Heart right ventricle (tissue), 16 donors: ENCODE results near the gene IKBKE. TPM values are rescaled to one million over a fixed set of nuclear protein-coding genes. Genes with fewer than 3 reads are reported as not detected.

ENCODE experiments used
- ATAC-seq, 8 donors: fragments of 200-7000 bp; cut with Tn5 transposase; one replicate each; pipeline ENCODE4 v1.9.1; 2020; ENCODE audit warnings: mild to moderate bottlenecking in 8 of 8, moderate library complexity in 8 of 8, moderate number of reproducible peaks in 1 of 8
- DNase-seq, 2 donors: peaks; one replicate each; pipeline ENCODE4 v3.0.0-alpha.2; 2020
- H3K27ac ChIP-seq, 10 donors: fragments of 200-600 bp; sonication (generic) in 2 of 10; one replicate each; pipeline versions ENCODE4 v1.5.0 to v1.8.0; 2020 to 2022; ENCODE audit warnings: mild to moderate bottlenecking in 3 of 10
- H3K27me3 ChIP-seq, 7 donors: fragments of 200-600 bp; one replicate each; pipeline ENCODE4 v1.8.0; 2021 to 2022; ENCODE audit warnings: mild to moderate bottlenecking in 2 of 7
- H3K36me3 ChIP-seq, 9 donors: fragments of 200-600 bp; sonication (generic) in 1 of 9; one replicate each; pipeline versions ENCODE4 v1.5.0 to v1.8.0; 2020 to 2022; ENCODE audit warnings: mild to moderate bottlenecking in 2 of 9
- H3K4me1 ChIP-seq, 9 donors: fragments of 200-600 bp; sonication (generic) in 1 of 9; one replicate each; pipeline versions ENCODE4 v1.5.0 to v1.8.0; 2020 to 2022; ENCODE audit warnings: mild to moderate bottlenecking in 4 of 9
- H3K4me3 ChIP-seq, 10 donors: fragments of 200-600 bp; sonication (generic) in 2 of 10; one replicate each; pipeline versions ENCODE4 v1.5.0 to v1.8.0; 2020 to 2022; ENCODE audit warnings: mild to moderate bottlenecking in 7 of 10, moderate library complexity in 2 of 10
- H3K9me3 ChIP-seq, 11 donors: fragments of 200-600 bp in 10 of 11; sonication (generic) in 2 of 11; one replicate each; pipeline versions ENCODE4 v1.5.0 to v1.8.0; 2013 to 2022; ENCODE audit warnings: mild to moderate bottlenecking in 2 of 11, control low read depth in 1 of 11, moderate library complexity in 1 of 11
- CTCF ChIP-seq, 9 donors: fragments of 200-600 bp; sonication (generic) in 2 of 9; IDR thresholded peaks; one replicate each; pipeline versions ENCODE4 v1.5.0 to v1.8.0; 2021 to 2022; ENCODE audit warnings: antibody characterized with exemption in 9 of 9, mild to moderate bottlenecking in 5 of 9, moderate library complexity in 1 of 9
- WGBS, 2 donors: extraction: QIAGEN DNeasy Blood & Tissue Kit; methylation state at CpG; one replicate each; pipeline ENCODE4 v1.1.7; 2013; ENCODE audit warnings: inconsistent platforms in 1 of 2; 5-methylcytosine and 5-hydroxymethylcytosine counted together
- intact Hi-C, 10 donors: fragments of 100-400 bp; cut with DNase I; formaldehyde crosslinking; loops; one replicate each; pipeline versions ENCODE4 v1.11.1 to v1.14.2; 2022
- polyA plus RNA-seq, 2 donors: library from polyadenylated mRNA; stranded (reverse); fragments of 200-250 nt; gene quantifications; one replicate each; pipeline ENCODE4 v1.2.3, GENCODE V29; 2013
- total RNA-seq, 10 donors: library from RNA; stranded (reverse); fragmentation: NEBNext Ultra II Directional in 3 of 10; extraction: Animal tissue kit (Norgen Biotek cat#: 25700) in 3 of 10; gene quantifications; one replicate each; pipeline versions ENCODE4 v1.2.1 to v1.2.4, GENCODE V29; 2021 to 2023
- donor health status: Arrhythmogenic right ventricular cardiomyopathy.
- donor health status: ischemic (EF 13 %, LVEDD 7.1; RV severe dilation, severe dysfunction).
- donor health status: healthy with polysubstance abuse.
- donor health status: DM: no; HTN: yes; CAD: no.
- donor health status: DM: no; HTN: no; CAD: no.
- donor health status: ischemic (EF 25% LVEDD 6.9; RV normal size, moderate dysfunction).
- donor health status: ischemic (EF 25% LVEDD 5.7; RV mildly dilated, moderate dysfunction).
- donor health status: healthy.
- donor health status: DM: yes; HTN: yes; CAD: no.
- donor health status: Ischemic cardiomyopathy.
- donor health status: ischemic (EF 35%, LVEDD 5.7; RV mildly dilated, moderate dysfunction).
- donor health status: nonischemic (EF 11% LVEDD 7.7; RV severe dilation, severe dysfunction).
- donor health status: DM: yes; HTN: yes; CAD: no.
- donor health status: PGD.
- donor health status: ischemic (EF 29% LVEDD 5.4; RV normal size, mild dysfunction).
- donor health status: nonischemic (EF 23%, LVEDD 6.1; RV moderate dilation, normal function).

The IKBKE gene
- total and polyA plus RNA-seq, 12 donors: 0.29 to 5.4 (median 0.79) TPM

- ATAC-seq (peak in 2 of 8 donors; percentile 49 to 51), DNase-seq (no peak)
- H3K27me3 ChIP-seq: no peaks in the 10 kb centered on the region
- H3K27ac ChIP-seq: peak overlapping the region in 5 of 10 donors; percentile 13 to 72 (median 25)
- H3K4me3 ChIP-seq: no peak overlapping the region
- 92 to 95% methylated on average over 11 of the region's 11 CpGs for WGBS, 2 donors
- peaks cover 5 to 60% (median 38%) of the 10 kb centered on the region in 9 donors for H3K4me1 ChIP-seq
- no peaks in the 10 kb centered on the region for H3K9me3 ChIP-seq
- intact Hi-C loops: no loop called here
- TF ChIP-seq CTCF (IDR thresholded peaks at IDR 0.05): no peak
- H3K36me3 ChIP-seq: peaks cover 0 to 75% (median 12%) of the 10 kb centered on the region in 9 donors
These were observed 13.5 kb upstream of the IKBKE start for GRCh38 chr1:206456577-206457370.

- Histone ChIP-seq H3K27ac (peak overlapping the region in 5 of 10 donors; percentile 13 to 72 (median 25)), H3K27me3 (no peaks in the 10 kb centered on the region), H3K9me3 (no peaks in the 10 kb centered on the region), H3K4me1 (peaks cover 5 to 63% (median 38%) of the 10 kb centered on the region in 9 donors), H3K36me3 (peaks cover 0 to 67% (median 4%) of the 10 kb centered on the region in 9 donors), H3K4me3 (no peak overlapping the region)
- DNase-seq (no peak), ATAC-seq (peak in 2 of 8 donors; percentile 39 to 50)
- TF ChIP-seq CTCF (IDR thresholded peaks at IDR 0.05): no peak
- WGBS, 2 donors: 66 to 68% methylated on average over 6 of the region's 6 CpGs
- intact Hi-C loops: no loop called here
These were observed 12.7 kb upstream of the IKBKE start for GRCh38 chr1:206457408-206458120.

GRCh38 chr1:206459703-206460102 lies 10.6 kb upstream of the IKBKE start:
- peak overlapping the region in 8 of 10 donors; percentile 9 to 86 (median 73) for H3K27ac ChIP-seq
- DNase-seq (no peak), ATAC-seq (no peak)
- no peaks in the 10 kb centered on the region for H3K9me3 ChIP-seq
- peaks cover 5 to 66% (median 47%) of the 10 kb centered on the region in 9 donors for H3K4me1 ChIP-seq
- no peak overlapping the region for H3K4me3 ChIP-seq
- peaks cover 0 to 56% (median 4%) of the 10 kb centered on the region in 9 donors for H3K36me3 ChIP-seq
- TF ChIP-seq CTCF (IDR thresholded peaks at IDR 0.05): no peak
- 97 to 98% methylated on average over 4 of the region's 4 CpGs for WGBS, 2 donors
- intact Hi-C loops: no loop called here
- no peaks in the 10 kb centered on the region for H3K27me3 ChIP-seq

- Histone ChIP-seq H3K36me3 (peaks cover 0 to 43% (median 4%) of the 10 kb centered on the region in 9 donors), H3K27me3 (no peaks in the 10 kb centered on the region), H3K4me1 (peaks cover 3 to 63% (median 39%) of the 10 kb centered on the region in 9 donors), H3K4me3 (no peak overlapping the region), H3K27ac (peak overlapping the region; percentile 28 to 86 (median 74)), H3K9me3 (no peaks in the 10 kb centered on the region)
- WGBS, 2 donors: 65 to 73% methylated on average over 17 of the region's 17 CpGs
- DNase-seq: peak in 1 of 2 donors; percentile 62
- intact Hi-C loops: no loop called here
- peak; percentile 24 to 85 (median 74) for ATAC-seq
- no peak for TF ChIP-seq CTCF (IDR thresholded peaks at IDR 0.05)
These were observed 9.3 kb upstream of the IKBKE start for GRCh38 chr1:206460836-206461426.
